GM18909 (cell line): ENCODE results near the gene SHISAL1.
"Not testable (repeated sequence)": the region's sequence is repeated elsewhere in the genome, so short reads cannot be mapped to it uniquely, and the experiment has no call there.

Experiments
- ATAC-seq: cut with Tn5 transposase; IDR thresholded peaks from one replicate; pipeline ENCODE4 v1.9.1; 2021; ENCODE audit warnings: mild to moderate bottlenecking; ENCODE audit not compliant: unreplicated experiment, poor library complexity

The SHISAL1 gene

DNA sequence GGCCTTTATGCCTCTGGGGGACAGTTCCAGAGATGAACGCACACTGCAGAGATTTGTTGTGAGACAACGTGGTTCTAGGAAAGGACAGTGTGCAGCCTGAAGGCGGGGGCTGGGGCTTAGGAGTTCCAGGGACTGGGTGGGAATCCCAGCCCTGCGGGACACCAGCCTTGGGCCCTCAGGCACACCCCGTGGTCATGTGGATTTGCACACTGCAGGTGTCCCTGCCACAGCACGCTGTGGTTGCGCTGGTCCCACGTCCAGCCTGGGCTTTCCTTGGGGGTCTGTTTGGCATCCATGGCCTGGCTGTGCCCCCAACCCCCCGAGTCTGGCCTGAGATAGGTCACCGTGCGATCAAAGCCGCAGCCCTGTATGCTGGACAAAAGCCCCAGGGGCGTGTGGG lies 7.3 kb downstream of the SHISAL1 start:
- ATAC-seq: no peak

DNA sequence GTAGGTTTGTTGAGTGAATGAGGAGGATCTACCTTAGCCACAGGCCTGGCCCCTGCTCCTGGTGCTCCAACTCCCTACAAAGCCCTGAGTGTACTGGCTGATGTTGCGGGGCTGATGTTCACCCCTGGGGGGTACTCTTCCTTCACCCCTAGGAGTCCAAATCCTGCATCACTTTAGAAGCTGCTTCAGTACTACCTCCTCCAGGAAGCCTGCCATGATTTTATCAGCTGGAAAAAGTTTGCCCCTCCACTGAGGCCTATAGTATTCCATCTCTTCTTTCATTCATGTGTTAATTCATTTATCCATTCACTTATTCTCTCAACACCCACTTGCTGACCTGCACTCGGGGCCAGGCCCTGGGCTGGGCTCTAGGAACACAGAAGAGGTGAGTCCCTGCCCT lies 7.8 kb downstream of the SHISAL1 start:
- no peak for ATAC-seq

DNA sequence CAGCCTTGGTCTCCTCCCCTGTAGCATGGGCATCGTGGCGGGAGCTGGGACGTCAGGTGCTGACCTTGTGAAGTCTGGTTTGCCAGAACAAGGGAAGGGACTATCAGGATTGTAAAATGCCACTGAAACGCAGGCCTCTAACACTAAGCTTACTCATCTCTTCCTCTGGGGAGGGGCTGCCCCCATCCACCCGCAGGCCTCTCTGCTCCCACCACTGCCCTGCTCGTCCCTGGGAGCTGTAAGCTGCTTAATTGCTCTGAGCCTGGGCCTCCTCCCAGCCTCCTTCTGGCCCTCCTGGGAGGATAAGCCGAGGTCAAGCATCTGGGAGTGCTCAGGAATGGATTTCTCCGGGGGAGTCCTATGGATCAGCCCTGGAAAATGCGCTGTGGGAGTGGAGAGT lies 8.4 kb downstream of the SHISAL1 start:
- ATAC-seq: no peak

DNA sequence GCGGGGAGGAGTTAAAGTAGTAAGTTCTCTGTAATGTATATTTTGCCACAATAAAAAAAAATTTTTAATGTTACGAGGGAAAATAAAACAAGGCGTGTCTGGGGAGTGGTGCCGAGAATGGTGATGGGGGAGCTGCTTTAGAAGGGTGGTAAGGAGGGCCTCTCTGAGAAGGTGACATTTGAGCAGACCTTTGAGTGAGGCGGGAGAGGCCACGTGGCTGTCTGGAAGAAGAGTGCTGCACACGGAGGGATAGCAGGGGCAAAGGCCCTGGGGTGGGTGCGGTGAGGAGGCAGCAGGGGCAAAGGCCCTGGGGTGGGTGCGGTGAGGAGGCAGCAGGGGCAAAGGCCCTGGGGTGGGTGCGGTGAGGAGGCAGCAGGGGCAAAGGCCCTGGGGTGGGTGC lies 10.4 kb downstream of the SHISAL1 start:
- not testable (repeated sequence) for ATAC-seq

DNA sequence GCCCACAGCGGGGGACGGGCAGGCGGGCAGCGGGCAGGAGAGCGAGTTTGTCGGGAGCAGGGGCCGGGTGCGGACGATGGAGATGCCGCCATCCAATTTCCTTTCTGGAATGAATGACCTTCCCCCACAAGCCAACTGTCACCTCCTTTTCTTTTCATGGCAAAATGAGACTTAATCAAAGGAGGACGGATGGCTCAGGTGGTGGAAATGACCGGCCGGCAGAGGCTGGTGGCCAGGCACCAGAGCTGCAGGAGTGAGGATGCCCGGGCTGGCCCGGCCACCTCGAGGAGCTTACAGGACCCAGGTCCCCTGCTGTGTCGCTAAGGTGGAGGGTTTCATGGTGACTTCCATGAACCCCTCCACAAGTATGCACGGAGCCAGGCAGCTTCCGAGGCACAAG lies 11.7 kb downstream of the SHISAL1 start:
- no peak for ATAC-seq

DNA sequence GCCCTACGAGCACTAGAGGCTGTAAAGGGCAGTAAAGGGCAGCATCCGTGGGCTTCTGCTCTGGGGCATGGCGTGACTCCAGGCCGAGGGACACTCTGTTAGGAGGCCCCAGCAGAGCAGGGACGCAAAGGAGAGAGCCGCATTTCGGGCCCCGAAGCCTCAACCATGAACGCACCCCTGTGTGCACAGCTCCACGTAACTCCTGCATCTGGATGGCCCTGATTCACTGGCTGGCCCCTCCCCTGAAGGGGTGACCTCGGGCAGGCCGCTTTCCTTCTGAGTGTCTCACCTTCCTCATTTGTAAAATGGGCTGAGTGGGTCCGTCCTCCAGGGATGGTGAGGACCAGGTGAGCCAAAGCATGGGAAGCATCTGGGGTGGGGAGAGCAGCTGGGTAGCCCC lies 13.6 kb downstream of the SHISAL1 start:
- ATAC-seq: no peak

DNA sequence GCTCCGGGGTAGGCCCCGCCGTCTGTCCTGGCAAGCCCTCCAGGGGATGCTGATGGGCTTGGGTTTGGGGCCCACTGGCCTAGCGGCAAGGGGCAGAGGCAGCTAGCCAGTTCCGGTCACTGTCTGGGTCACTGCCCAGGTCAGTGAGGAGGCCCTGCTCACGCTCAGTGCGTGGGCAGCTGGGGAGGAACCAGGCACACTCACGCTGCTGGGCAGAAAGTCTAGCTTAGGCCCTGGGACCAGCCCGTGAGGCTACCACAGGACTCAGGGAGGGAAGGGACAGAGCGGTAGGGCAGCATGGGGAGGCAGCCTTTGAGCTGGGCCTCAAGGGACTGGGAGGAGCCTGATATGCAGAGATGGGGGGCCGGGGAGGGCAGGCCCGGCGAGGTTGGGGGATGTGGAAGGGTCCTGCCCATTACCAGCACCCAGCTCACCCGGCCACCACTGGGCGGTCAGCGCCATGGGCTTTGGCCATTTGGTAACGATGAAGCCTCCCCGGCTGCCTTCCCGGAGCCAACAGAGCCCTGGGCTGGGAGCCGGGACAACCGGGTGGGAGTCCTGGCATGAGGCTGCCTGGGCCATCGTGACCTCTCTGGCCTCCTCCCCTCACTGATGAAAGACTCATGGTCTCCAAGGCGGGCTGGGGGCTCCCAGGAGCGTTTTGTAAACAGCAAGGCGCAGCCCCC lies 14.2 kb downstream of the SHISAL1 start:
- no peak for ATAC-seq

DNA sequence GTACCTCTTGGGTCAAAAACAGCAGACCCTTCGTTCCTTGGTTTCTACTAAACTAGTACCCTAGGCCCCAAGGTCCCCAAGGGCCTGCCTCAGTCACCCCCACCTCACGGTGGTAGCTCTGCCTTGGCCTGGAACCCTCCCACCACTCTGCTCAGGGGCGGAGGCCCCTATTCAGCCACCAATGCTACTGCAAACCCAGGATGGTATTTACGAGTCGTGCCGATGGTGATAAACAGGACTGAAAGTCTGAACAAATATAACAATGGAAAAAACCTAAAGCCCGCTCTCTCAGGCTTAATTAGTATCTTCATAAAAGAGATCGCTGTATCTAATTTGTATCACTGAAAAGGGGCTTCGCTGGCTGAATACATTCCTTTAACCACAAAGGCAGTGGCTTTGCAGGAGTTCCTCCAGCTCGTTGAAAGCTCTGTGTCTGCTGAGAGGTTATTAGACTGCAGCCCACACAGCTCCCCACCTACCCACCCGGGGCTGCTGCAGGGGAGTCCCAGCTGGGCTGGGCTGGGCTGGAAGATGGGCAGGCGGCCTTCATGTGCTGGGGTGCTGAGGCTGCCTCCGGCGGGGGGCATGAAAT lies 15.2 kb downstream of the SHISAL1 start:
- no peak for ATAC-seq

DNA sequence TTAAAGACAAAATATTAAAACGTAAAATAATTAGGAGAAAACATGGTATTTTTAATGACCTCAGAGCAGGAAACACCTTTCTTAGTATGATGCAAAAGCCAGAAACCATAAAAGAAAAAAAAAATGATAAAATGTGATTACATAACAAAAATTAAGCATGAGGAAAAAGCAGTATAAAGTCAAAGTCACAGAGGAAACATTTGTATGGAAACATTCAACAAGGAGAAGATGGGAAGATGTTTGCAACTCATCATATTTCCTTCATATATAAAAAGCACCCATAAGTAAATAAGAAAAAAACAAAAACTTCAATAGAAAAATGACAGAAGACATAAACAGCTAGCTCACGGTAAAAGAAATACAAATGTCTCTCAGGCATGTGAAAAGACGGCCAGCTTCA lies 17.3 kb downstream of the SHISAL1 start:
- no peak for ATAC-seq

DNA sequence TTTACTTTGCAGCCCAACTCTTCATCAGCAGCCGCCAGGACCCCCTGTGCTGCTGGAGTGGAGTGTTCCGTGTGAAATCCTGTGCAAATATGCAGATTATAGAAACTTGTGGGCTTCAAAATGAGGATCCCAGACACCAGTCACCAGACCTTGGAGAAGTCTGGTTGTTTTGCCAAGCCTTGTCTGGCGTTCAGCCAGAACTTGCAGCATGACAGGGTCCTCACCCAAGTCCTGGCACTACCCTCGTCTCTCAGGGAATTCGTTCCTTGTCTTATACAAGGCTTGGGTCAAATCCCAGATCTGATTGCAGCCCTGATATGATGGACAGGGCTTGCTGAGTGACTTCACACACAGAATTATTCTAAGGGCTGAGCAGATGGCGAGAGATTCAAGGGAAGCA lies 18.9 kb downstream of the SHISAL1 start:
- no peak for ATAC-seq

DNA sequence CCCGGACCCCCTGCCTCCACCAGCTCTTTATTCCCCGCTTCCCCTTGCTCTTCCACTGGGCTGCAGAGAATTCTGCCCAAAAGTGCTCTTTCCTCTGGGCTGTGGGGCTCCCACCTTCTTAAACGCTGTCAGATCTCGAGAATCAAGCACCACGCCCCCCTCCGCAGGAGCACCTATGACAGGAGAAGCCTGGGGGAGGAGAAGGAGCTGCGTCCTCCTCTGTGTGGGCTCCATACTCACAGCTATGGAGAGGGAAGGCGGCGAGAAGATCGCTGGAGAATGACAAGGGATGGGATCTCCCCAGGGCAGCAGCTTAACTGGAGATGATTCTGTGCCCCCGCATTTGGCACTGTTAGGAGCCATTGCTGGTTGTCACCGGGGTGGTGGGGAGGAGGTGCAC lies 19.7 kb downstream of the SHISAL1 start:
- no peak for ATAC-seq

DNA sequence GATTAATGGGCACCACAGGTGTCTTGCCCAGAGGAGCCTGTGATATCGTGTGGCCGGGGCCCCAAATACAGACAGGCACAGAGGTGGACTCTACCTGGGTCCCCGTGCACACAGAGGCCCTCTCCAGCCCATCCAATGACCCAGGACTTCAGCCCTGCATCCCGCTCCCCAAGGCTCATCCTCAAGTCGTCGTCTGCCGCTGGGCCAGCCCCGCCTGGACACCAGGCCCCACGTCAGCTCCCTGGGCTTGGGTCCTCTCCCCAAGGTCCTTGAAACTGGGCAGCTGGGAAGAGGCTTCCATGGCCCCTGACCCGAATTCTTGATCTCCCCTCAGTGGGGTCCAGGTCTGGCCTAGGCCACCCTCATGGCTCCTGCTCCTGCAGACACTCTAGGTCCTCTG lies 20.2 kb downstream of the SHISAL1 start:
- no peak for ATAC-seq

DNA sequence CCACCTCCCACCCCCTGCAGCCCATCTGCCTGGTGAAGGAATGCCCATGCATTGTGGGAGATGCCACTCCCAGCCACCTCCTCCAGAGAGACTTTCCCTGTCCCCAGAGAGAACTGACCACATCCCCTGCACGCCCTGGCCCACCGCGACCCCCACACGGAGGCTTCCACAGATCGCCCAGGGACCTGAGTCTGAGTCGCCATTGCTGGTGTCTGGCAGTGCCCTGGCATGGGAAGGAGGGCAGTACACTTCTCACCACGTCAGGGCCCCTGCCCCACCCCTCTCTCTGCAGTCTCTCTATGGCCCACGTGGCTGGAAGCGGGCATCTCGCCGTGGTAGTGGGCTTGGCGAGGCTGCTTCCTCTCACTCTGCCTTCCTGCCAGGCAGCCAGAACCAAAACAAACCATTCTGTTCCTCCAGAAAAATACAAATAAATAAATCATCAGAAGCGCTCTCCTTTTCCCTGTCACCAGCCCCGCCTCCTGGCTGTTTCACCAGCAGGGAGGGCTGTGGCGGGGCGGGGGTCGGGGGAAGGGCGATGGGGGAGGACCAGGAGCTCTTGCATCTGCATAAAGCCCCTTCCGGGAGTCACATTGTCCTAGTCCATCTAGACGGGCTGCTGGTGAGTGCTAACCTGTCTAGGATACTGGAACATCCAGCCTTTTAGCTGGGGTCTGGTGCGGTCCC lies 20.9 kb downstream of the SHISAL1 start:
- ATAC-seq: no peak

DNA sequence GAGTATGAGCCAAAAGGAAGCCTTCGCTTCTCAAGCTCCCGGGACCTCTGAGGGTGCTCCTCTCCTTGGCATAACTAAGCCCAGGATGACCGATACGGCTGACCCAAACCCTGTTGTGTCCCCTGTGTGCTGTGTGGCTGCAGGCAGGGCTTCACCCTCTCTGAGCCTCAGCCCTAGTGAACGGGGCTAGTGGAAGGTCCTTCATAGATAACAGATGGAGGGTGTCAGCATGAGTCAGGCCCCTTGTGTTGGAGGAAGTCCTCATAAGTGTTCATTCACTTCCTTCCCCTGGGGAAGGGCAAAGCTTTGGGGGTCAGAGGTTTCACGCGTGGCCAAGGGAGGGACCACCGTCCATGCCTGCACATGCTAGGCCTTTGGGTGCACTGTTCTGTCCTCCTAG lies 21.5 kb downstream of the SHISAL1 start:
- no peak for ATAC-seq

DNA sequence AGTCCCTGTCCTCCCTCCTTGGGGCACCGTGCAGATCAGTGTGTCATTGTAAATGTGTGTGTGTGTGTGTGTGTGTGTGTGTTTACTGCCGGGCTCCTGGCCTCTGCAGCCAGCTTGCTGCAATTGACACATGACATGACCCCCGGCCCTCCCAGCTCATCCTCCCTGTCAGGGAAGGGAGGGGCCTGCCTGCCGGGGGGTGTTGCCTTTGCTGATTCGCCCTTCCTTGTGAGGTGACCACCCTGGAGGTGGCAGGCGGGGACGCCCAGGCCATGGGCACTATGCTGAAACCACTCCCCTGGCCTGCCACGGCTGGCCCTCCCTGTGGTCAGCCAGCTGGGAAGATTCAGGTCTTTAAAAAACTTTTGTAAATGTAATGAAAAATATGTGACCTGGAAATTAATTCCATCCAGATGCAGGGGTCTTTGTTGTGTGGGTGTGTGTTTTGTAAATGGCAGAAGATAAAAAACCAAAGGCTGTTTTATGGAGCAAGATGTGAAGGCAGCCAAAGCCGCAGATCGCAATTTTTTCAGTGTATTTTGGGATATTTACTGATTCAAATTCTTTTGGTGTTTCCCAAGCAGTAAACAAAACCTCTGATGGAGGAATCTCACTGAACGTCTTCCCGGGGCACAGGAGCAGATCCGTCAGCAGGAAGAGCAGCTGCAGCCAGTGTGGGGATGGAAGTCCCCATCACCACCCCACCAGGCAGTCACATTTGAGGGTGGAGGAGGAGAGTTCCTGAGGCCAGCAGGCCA lies 23.2 kb downstream of the SHISAL1 start:
- ATAC-seq: no peak

DNA sequence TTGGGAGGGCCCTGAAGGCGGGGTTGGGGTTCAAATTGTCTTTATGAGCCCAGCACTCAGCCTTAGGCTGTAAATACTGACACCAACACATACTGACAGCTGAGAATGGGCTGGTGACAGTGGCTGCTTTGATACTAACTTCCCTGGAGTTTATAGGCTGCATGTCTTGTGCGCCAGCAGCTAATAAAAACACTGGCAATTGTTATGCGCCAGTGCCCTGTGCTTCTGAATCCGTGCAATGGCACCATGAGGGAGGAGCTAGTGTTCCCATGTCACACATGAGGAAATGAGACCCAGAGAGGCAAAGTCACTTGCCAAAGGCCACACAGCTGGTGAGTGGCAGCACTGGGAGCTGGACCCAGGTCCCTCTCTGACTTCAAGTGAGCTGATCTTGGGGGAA lies 23.8 kb downstream of the SHISAL1 start:
- no peak for ATAC-seq

DNA sequence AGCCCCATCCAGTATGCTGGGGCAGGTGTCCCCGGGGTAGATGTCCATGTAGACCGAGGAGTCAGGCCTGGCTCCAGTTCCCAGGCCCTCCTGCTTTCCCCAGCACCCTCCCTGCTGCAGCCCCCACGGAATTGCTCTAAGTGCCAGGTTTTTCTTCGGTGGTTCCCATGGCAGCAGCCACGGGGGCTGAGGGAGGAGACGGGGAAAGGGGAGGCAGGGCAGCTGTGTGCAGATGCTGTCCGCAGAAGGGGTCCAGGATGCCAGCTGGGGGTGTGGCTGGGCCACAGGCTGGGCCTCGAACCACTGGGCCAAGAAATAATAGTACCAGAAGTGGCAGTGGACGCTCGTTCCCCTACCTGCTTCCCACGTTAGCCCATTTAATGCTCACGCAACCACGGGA lies 25.0 kb downstream of the SHISAL1 start:
- no peak for ATAC-seq

DNA sequence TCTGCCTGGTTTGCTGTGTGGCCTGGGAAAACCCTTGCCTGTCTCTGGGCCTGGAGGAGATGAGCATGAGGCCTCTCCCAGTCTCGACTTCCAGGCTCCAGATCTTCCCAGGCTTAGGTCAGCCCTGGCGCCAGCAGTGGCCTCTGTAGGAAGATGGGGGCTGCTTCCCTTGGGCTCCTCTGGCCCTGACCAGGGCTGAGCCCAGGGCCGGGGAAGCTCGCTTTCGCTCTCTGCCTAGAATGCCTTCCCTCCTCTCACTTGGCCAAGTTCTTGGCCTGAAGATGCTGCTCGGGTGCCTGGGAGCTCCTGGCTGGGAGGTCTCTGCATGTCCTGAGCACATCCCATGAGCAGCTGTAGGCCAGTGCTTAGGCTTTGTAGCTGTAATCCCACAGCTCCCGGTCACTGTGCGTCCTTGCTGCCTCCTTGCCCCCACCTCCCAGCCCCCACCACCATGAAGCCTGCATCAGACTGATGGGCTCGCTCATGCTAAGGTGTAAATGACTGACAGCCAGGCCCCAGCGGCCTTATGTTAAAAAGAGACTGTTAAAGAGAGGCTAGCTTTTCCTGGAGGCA lies 25.5 kb downstream of the SHISAL1 start:
- ATAC-seq: no peak

DNA sequence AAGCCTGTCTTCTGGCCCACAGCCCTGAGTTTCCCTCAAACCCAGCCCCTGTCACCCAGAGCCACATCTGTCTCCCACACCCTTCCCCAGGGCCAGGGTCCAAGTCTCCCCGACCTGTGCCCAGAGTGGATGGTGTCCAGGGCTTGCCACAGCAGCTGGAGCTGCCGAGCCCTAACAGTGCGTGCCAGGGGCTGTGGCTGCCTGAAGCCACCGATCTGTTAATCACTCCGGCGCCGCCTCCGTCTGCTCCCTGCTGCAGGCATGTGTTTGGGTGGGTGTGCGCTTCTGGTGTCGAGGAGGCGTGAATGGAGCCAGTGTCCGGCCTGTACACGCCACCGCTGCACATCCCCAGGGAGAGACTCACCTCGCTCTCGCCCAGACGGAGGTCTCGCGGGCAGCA lies 26.1 kb downstream of the SHISAL1 start:
- no peak for ATAC-seq

DNA sequence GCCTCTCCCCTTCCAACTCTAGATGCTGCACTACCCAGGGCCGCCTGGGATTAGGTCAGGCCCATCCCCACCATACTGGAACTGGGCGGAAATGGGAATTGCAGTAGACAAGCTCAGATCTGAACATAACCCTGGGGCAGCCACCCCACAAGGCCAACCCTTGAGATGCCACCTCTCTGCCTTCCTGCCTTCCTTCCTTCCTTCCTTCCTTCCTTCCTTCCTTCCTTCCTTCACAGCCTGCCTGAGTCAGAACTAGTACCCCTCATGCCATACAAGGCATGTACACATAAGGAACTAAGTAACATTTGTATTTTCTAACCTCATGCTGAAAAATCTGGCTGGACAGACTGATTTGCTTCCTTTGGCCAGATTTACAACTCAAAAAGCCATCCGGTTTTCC lies 28.0 kb downstream of the SHISAL1 start:
- no peak for ATAC-seq
